Gastroesophageal sphincter (tissue), 4 donors: ENCODE results near the gene LRRC28. TPM values are rescaled to one million over a fixed set of nuclear protein-coding genes. Genes with fewer than 3 reads are reported as not detected.

Experiments used
- ATAC-seq: fragments of 150-250 bp; one replicate; pipeline ENCODE4 v1.9.1; 2016; ENCODE audit warnings: mild to moderate bottlenecking, moderate library complexity
- H3K27ac ChIP-seq, 4 donors: fragments of 200-600 bp; sonication (generic) in 3 of 4; 1 replicate in 3 of 4; 2 replicates in 1 of 4; pipeline ENCODE4 v1.5.1; 2016 to 2019
- H3K27me3 ChIP-seq: fragments of 200-600 bp; sonication (generic); one replicate; pipeline ENCODE4 v1.5.1; 2019
- H3K36me3 ChIP-seq, 2 donors: fragments of 200-600 bp; sonication (generic); one replicate each; pipeline ENCODE4 v1.5.1; 2019; ENCODE audit warnings: control low read depth in 1 of 2
- H3K4me1 ChIP-seq, 3 donors: fragments of 200-600 bp; sonication (generic); 1 replicate in 2 of 3; 2 replicates in 1 of 3; pipeline ENCODE4 v1.5.1; 2016 to 2019; ENCODE audit warnings: control low read depth in 2 of 3
- H3K4me3 ChIP-seq, 2 donors: fragments of 200-600 bp; sonication (generic); one replicate each; pipeline ENCODE4 v1.5.1; 2019; ENCODE audit warnings: mild to moderate bottlenecking in 1 of 2, moderate library complexity in 1 of 2
- H3K9me3 ChIP-seq, 3 donors: fragments of 200-600 bp; sonication (generic); one replicate each; pipeline ENCODE4 v1.5.1; 2017 to 2019; ENCODE audit warnings: control low read depth in 2 of 3
- EP300 ChIP-seq: sonication (generic); formaldehyde crosslinking; IDR thresholded peaks from one replicate; pipeline ENCODE4 v1.6.1; 2017; ENCODE audit warnings: antibody characterized with exemption, mild to moderate bottlenecking
- POLR2A ChIP-seq, 2 donors: fragments of 450-650 bp; IDR thresholded peaks; one replicate each; pipeline ENCODE4 v1.6.1; 2017; ENCODE audit warnings: antibody characterized with exemption in 2 of 2, mild to moderate bottlenecking in 2 of 2, moderate library complexity in 1 of 2
- POLR2AphosphoS5 ChIP-seq: sonication (generic); formaldehyde crosslinking; IDR thresholded peaks from one replicate; pipeline ENCODE4 v1.6.1; 2017; ENCODE audit warnings: antibody characterized with exemption
- WGBS, 2 donors: methylation state at CpG; one replicate each; pipeline ENCODE4 v1.1.5; 2018; ENCODE audit warnings: low coverage in 1 of 2; 5-methylcytosine and 5-hydroxymethylcytosine counted together
- total RNA-seq, 4 donors: library from RNA; depleted of rRNA; stranded (reverse); fragments of >200 nt; gene quantifications; one replicate each; pipeline ENCODE4 v1.1.0, GENCODE V29; 2016
- TF ChIP-seq, protein P1 (sequence below), 4 experiments: fragments of 200-600 bp in 2 of 4; fragments of 450-650 bp in 2 of 4; sonication (generic) in 1 of 4; IDR thresholded peaks; one replicate each; pipeline ENCODE4 v1.5.1; 2017 to 2019; ENCODE audit warnings: antibody characterized with exemption in 4 of 4, mild to moderate bottlenecking in 2 of 4, moderate library complexity in 2 of 4

LRRC28 gene
- total RNA-seq, 4 donors from 2014 or later, result 26.1 to 47.2 (median 28.5) TPM

DNA sequence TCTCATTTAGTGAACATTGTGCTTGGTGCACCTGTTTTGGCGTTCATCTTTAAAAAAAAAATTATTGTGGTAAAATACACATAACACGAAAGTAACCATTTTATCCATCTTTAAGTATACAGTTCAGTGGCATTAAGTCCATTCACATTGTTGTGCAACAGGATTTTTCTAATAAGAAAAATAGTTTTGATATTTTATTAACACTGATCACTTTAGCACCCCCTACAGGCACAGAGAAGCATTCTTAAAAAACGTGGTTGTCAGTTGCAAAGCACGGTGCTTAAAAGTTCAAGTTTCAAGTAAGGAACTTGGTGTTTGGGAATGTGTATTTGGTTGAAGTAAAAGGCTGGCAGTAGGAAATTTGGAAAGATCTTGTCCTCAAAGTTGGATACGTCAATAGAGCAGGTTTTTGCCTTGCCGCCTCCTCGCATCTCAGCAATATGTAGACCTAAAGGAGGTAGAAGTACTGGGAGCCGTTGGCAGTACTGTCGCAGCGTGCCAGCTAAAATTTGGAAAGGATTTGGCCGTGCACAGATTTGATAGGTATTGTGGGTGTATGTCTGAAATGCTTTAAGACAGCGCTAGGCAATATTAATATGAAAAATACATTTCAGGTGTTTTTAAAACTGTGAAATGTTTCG lies 110.4 kb downstream of the LRRC28 start:
- no peak for ATAC-seq
- 84 to 85% methylated on average over 13 of the region's 13 CpGs for WGBS, 2 donors
- H3K36me3 ChIP-seq, result peaks cover 0 to 19% of the 10 kb centered on the region in 2 donors
- no peaks in the 10 kb centered on the region for H3K27me3 ChIP-seq
- TF ChIP-seq, protein P1, sequence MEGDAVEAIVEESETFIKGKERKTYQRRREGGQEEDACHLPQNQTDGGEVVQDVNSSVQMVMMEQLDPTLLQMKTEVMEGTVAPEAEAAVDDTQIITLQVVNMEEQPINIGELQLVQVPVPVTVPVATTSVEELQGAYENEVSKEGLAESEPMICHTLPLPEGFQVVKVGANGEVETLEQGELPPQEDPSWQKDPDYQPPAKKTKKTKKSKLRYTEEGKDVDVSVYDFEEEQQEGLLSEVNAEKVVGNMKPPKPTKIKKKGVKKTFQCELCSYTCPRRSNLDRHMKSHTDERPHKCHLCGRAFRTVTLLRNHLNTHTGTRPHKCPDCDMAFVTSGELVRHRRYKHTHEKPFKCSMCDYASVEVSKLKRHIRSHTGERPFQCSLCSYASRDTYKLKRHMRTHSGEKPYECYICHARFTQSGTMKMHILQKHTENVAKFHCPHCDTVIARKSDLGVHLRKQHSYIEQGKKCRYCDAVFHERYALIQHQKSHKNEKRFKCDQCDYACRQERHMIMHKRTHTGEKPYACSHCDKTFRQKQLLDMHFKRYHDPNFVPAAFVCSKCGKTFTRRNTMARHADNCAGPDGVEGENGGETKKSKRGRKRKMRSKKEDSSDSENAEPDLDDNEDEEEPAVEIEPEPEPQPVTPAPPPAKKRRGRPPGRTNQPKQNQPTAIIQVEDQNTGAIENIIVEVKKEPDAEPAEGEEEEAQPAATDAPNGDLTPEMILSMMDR (IDR thresholded peaks at IDR 0.05), result peak in 3 of 4 experiments; percentile 9 to 37 (median 16)
- TF ChIP-seq POLR2AphosphoS5, result no peak
- H3K4me3 ChIP-seq, result no peak overlapping the region
- H3K27ac ChIP-seq, result no peak overlapping the region
- no peaks in the 10 kb centered on the region for H3K4me1 ChIP-seq
- peaks cover 0 to 5% (median 0%) of the 10 kb centered on the region in 3 donors for H3K9me3 ChIP-seq

DNA sequence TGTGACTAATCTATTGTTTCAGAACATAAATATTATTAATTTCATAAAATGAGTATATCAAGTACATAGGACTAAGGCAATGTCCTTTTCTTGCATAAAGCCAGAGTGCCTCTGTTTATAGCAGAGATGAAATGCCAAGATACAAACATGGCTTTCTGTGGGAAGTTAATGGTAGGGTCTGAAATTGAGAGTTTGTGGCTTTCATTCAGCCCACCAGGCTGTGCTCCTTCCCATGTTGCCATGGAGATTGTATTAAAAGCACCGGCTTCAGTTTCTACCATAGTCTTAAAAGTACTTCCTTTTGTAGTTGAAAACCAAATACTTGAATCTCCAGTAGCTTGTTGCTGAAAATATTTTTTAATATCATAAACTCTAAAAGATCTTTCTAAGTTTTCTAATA lies 114.0 kb downstream of the LRRC28 start:
- 50% methylated on average over 1 of the region's 1 CpG; no CpG with 5 or more reads in 1 of the 2 donors for WGBS, 2 donors
- Histone ChIP-seq H3K4me1 (no peaks in the 10 kb centered on the region), H3K36me3 (peaks cover 0 to 35% of the 10 kb centered on the region in 2 donors)

DNA sequence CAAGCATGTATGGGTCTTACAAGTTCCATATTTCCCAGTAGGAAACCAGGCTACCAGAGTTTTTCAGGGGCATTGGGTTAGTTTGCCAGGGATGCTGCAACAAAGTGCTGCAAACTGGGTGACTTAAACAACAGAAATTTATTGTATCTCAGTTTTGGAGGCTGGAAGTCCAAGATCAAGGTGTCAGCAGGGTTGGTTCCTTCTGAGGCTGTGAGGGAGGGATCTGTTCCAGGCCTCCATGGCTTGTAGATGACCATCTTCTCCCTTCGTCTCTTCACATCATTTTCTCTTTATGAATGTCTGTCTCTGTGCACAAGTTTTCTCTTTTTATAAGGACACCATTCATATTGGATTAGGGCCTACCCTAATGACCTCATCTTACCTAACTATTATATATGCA lies 114.7 kb downstream of the LRRC28 start:
- H3K27me3 ChIP-seq, result no peaks in the 10 kb centered on the region
- H3K4me1 ChIP-seq, result no peaks in the 10 kb centered on the region
- TF ChIP-seq, protein P1 (IDR thresholded peaks at IDR 0.05), result no peak
- TF ChIP-seq POLR2A (IDR thresholded peaks at IDR 0.05) (no peak), POLR2AphosphoS5 (no peak), EP300 (no peak)
- peaks cover 0 to 35% of the 10 kb centered on the region in 2 donors for H3K36me3 ChIP-seq
- 90 to 100% methylated on average over 1 of the region's 1 CpG for WGBS, 2 donors
- ATAC-seq, result no peak
- no peak overlapping the region for H3K27ac ChIP-seq
- H3K4me3 ChIP-seq, result no peak overlapping the region
- H3K9me3 ChIP-seq, result peaks cover 0 to 14% (median 0%) of the 10 kb centered on the region in 3 donors

More for the DNA sequence above, 114.0 kb downstream of the LRRC28 start:
- TF ChIP-seq, protein P1 (IDR thresholded peaks at IDR 0.05), result no peak
- no peak for TF ChIP-seq EP300
- no peak for TF ChIP-seq POLR2AphosphoS5
- no peak for TF ChIP-seq POLR2A (IDR thresholded peaks at IDR 0.05)
- Histone ChIP-seq H3K4me3 (no peak overlapping the region), H3K27me3 (no peaks in the 10 kb centered on the region), H3K27ac (no peak overlapping the region), H3K9me3 (peaks cover 0 to 14% (median 0%) of the 10 kb centered on the region in 3 donors)
- no peak for ATAC-seq

DNA sequence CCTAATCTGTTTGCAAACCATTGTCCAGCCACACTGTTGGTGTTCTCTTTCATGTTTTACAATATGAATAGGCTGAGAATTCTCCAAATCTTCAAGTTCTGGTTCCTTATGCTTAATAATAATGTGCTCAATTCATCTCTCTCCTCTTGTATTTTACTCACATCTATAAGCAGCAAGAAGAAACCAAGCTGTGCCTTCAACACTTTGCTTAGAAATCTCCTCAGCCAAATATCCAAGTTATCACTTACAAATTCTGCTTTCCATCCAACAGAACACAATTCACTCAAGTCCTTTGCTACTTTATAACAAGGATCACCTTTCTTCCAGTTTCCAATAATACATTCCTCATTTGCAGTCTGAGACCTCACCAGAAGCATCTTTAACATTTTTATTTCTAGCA lies 117.5 kb downstream of the LRRC28 start:
- no peak overlapping the region for H3K27ac ChIP-seq
- no peak for ATAC-seq
- no peaks in the 10 kb centered on the region for H3K27me3 ChIP-seq
- no peaks in the 10 kb centered on the region for H3K4me1 ChIP-seq
- H3K36me3 ChIP-seq, result peaks cover 0 to 25% of the 10 kb centered on the region in 2 donors
- no peak for TF ChIP-seq POLR2A (IDR thresholded peaks at IDR 0.05)
- TF ChIP-seq POLR2AphosphoS5, result no peak
- H3K9me3 ChIP-seq, result peaks cover 0 to 14% (median 0%) of the 10 kb centered on the region in 3 donors
- no peak overlapping the region for H3K4me3 ChIP-seq

DNA sequence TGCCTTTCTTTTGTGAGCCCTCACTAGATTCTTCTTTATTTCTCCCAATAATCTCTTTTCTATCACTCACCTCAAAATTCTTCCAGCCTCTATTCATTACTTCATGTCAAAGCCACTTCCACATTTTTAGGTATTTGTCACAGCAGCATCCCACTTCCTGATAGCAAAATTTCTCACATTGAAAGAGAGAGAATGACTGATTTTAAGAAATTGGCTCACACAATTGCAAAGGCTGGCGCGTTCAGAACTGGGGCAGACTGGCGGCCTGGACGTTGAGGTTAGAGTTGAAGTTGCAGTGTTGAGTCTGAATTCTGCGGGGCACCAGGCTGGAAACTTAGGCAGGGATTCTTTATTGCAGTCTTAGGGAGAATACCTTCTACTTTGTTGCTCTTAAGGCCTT lies 117.9 kb downstream of the LRRC28 start:
- Histone ChIP-seq H3K27ac (no peak overlapping the region), H3K9me3 (peaks cover 0 to 14% (median 0%) of the 10 kb centered on the region in 3 donors), H3K36me3 (peaks cover 0 to 25% of the 10 kb centered on the region in 2 donors), H3K4me3 (no peak overlapping the region), H3K4me1 (no peaks in the 10 kb centered on the region), H3K27me3 (no peaks in the 10 kb centered on the region)
- ATAC-seq, result no peak
- TF ChIP-seq EP300 (no peak), POLR2A (IDR thresholded peaks at IDR 0.05) (no peak), POLR2AphosphoS5 (no peak)
- 97% methylated on average over 5 of the region's 5 CpGs for WGBS, 2 donors
